ENCODE measurements around the gene GNB3. TPM values are rescaled to one million over a fixed set of nuclear protein-coding genes. Genes with fewer than 3 reads are reported as not detected.

Gene GNB3
- total RNA-seq, 1 experiment from 2014 or later: 14.0 TPM

DNA sequence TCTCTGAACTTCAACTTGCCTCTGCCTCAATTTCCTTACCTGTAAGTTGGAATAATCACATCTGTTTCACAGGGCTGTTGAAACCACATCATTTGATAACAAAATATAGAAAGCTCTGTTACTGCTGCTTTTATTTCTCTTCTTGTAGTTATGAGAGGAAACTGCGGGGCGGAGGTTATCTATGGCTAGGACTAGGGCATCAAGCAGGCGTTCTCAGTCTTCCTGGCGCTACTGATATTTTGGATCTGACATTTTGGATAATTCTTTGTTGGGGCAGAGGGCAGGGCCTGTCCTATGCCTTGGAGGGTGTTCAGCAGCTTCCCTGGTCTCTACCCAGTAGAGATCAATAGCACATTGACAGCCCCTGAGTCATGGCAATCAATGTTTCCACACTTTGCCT is 8.6 kb upstream of the GNB3 start:
- no peak for DNase-seq (ENCODE audit: low spot score)
- ChIA-PET POLR2A (no interaction called here), CTCF (interaction anchor here (1.0 to 8.9 kb wide), 3 partner anchors 62 to 78 kb away, joined by 3 to 110 read pairs (median 46); partner anchors contain the start of genes LAG3, MLF2 and PTMS)
- Mint-ChIP-seq H3K27ac (no peak overlapping the region), H3K4me1 (peaks cover 23% of the 10 kb centered on the region), H3K27me3 (ENCODE audit: low read depth) (no peaks in the 10 kb centered on the region; the same call in 1 of the 2 replicates), H3K4me3 (no peak overlapping the region), H3K36me3 (peaks cover 45% of the 10 kb centered on the region), H3K9me3 (no peaks in the 10 kb centered on the region)
- no peak for ATAC-seq
- TF ChIP-seq KAT7 (CRISPR knock-in tag; IDR thresholded peaks at IDR 0.05; ENCODE audit: borderline replicate concordance) (no peak), JUN (CRISPR knock-in tag; IDR thresholded peaks at IDR 0.05) (no peak), TEAD4 (CRISPR knock-in tag; IDR thresholded peaks at IDR 0.05) (no peak), TP53 (CRISPR knock-in tag; IDR thresholded peaks at IDR 0.05) (no peak), MYBL2 (CRISPR knock-in tag; IDR thresholded peaks at IDR 0.05) (no peak), ATF1 (CRISPR knock-in tag; IDR thresholded peaks at IDR 0.05) (no peak)
- TF ChIP-seq, protein P1, sequence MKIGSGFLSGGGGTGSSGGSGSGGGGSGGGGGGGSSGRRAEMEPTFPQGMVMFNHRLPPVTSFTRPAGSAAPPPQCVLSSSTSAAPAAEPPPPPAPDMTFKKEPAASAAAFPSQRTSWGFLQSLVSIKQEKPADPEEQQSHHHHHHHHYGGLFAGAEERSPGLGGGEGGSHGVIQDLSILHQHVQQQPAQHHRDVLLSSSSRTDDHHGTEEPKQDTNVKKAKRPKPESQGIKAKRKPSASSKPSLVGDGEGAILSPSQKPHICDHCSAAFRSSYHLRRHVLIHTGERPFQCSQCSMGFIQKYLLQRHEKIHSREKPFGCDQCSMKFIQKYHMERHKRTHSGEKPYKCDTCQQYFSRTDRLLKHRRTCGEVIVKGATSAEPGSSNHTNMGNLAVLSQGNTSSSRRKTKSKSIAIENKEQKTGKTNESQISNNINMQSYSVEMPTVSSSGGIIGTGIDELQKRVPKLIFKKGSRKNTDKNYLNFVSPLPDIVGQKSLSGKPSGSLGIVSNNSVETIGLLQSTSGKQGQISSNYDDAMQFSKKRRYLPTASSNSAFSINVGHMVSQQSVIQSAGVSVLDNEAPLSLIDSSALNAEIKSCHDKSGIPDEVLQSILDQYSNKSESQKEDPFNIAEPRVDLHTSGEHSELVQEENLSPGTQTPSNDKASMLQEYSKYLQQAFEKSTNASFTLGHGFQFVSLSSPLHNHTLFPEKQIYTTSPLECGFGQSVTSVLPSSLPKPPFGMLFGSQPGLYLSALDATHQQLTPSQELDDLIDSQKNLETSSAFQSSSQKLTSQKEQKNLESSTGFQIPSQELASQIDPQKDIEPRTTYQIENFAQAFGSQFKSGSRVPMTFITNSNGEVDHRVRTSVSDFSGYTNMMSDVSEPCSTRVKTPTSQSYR (CRISPR knock-in tag; IDR thresholded peaks at IDR 0.05): no peak
- TF ChIP-seq, protein P2, sequence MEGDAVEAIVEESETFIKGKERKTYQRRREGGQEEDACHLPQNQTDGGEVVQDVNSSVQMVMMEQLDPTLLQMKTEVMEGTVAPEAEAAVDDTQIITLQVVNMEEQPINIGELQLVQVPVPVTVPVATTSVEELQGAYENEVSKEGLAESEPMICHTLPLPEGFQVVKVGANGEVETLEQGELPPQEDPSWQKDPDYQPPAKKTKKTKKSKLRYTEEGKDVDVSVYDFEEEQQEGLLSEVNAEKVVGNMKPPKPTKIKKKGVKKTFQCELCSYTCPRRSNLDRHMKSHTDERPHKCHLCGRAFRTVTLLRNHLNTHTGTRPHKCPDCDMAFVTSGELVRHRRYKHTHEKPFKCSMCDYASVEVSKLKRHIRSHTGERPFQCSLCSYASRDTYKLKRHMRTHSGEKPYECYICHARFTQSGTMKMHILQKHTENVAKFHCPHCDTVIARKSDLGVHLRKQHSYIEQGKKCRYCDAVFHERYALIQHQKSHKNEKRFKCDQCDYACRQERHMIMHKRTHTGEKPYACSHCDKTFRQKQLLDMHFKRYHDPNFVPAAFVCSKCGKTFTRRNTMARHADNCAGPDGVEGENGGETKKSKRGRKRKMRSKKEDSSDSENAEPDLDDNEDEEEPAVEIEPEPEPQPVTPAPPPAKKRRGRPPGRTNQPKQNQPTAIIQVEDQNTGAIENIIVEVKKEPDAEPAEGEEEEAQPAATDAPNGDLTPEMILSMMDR (IDR thresholded peaks at IDR 0.05): no peak
- TF ChIP-seq, protein P3, sequence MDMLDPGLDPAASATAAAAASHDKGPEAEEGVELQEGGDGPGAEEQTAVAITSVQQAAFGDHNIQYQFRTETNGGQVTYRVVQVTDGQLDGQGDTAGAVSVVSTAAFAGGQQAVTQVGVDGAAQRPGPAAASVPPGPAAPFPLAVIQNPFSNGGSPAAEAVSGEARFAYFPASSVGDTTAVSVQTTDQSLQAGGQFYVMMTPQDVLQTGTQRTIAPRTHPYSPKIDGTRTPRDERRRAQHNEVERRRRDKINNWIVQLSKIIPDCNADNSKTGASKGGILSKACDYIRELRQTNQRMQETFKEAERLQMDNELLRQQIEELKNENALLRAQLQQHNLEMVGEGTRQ (CRISPR knock-in tag; IDR thresholded peaks at IDR 0.05): no peak
- TF ChIP-seq, protein P4, sequence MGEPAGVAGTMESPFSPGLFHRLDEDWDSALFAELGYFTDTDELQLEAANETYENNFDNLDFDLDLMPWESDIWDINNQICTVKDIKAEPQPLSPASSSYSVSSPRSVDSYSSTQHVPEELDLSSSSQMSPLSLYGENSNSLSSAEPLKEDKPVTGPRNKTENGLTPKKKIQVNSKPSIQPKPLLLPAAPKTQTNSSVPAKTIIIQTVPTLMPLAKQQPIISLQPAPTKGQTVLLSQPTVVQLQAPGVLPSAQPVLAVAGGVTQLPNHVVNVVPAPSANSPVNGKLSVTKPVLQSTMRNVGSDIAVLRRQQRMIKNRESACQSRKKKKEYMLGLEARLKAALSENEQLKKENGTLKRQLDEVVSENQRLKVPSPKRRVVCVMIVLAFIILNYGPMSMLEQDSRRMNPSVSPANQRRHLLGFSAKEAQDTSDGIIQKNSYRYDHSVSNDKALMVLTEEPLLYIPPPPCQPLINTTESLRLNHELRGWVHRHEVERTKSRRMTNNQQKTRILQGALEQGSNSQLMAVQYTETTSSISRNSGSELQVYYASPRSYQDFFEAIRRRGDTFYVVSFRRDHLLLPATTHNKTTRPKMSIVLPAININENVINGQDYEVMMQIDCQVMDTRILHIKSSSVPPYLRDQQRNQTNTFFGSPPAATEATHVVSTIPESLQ (CRISPR knock-in tag; IDR thresholded peaks at IDR 0.05): no peak
- TF ChIP-seq, protein P5, sequence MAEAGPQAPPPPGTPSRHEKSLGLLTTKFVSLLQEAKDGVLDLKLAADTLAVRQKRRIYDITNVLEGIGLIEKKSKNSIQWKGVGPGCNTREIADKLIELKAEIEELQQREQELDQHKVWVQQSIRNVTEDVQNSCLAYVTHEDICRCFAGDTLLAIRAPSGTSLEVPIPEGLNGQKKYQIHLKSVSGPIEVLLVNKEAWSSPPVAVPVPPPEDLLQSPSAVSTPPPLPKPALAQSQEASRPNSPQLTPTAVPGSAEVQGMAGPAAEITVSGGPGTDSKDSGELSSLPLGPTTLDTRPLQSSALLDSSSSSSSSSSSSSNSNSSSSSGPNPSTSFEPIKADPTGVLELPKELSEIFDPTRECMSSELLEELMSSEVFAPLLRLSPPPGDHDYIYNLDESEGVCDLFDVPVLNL (CRISPR knock-in tag; IDR thresholded peaks at IDR 0.05; ENCODE audit: borderline replicate concordance, low read depth): no peak
- TF ChIP-seq, protein P6, sequence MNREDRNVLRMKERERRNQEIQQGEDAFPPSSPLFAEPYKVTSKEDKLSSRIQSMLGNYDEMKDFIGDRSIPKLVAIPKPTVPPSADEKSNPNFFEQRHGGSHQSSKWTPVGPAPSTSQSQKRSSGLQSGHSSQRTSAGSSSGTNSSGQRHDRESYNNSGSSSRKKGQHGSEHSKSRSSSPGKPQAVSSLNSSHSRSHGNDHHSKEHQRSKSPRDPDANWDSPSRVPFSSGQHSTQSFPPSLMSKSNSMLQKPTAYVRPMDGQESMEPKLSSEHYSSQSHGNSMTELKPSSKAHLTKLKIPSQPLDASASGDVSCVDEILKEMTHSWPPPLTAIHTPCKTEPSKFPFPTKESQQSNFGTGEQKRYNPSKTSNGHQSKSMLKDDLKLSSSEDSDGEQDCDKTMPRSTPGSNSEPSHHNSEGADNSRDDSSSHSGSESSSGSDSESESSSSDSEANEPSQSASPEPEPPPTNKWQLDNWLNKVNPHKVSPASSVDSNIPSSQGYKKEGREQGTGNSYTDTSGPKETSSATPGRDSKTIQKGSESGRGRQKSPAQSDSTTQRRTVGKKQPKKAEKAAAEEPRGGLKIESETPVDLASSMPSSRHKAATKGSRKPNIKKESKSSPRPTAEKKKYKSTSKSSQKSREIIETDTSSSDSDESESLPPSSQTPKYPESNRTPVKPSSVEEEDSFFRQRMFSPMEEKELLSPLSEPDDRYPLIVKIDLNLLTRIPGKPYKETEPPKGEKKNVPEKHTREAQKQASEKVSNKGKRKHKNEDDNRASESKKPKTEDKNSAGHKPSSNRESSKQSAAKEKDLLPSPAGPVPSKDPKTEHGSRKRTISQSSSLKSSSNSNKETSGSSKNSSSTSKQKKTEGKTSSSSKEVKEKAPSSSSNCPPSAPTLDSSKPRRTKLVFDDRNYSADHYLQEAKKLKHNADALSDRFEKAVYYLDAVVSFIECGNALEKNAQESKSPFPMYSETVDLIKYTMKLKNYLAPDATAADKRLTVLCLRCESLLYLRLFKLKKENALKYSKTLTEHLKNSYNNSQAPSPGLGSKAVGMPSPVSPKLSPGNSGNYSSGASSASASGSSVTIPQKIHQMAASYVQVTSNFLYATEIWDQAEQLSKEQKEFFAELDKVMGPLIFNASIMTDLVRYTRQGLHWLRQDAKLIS (CRISPR knock-in tag; IDR thresholded peaks at IDR 0.05; ENCODE audit: borderline replicate concordance): no peak

All from WTC11 (cell line).